ENCODE data around the gene PPTC7.

DNA sequence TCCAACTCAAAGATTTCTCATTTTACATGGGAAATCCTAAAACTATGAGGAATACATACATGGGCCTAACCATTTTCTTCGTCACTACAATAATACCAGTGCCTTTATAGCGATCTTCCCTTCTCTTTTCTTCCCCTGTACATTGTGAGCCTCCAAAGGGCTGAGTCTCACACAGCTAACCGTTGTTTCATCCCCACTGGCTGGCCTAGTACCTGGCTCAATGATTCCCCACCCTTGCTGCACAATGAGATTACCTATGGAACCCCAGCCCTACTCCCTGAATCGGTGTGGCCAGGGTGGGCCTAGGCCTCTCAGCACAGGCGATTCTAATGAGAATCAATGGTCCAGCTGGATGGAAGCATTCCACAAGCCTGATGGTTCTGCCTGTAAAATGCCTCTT, 16.1 kb downstream of the PPTC7 start:
- TF ChIP-seq, protein P1, sequence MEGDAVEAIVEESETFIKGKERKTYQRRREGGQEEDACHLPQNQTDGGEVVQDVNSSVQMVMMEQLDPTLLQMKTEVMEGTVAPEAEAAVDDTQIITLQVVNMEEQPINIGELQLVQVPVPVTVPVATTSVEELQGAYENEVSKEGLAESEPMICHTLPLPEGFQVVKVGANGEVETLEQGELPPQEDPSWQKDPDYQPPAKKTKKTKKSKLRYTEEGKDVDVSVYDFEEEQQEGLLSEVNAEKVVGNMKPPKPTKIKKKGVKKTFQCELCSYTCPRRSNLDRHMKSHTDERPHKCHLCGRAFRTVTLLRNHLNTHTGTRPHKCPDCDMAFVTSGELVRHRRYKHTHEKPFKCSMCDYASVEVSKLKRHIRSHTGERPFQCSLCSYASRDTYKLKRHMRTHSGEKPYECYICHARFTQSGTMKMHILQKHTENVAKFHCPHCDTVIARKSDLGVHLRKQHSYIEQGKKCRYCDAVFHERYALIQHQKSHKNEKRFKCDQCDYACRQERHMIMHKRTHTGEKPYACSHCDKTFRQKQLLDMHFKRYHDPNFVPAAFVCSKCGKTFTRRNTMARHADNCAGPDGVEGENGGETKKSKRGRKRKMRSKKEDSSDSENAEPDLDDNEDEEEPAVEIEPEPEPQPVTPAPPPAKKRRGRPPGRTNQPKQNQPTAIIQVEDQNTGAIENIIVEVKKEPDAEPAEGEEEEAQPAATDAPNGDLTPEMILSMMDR (conservative IDR thresholded peaks at IDR 0.05 in 1 of 2, IDR thresholded peaks at IDR 0.05 in 1 of 2; ENCODE audit: low read depth in 1 of 2, low read length in 2 of 2), result no peak
- no peak for TF ChIP-seq EZH2 (IDR thresholded peaks at IDR 0.05; ENCODE audit: low read length, missing control alignments)

All from fibroblast of lung (primary cell).